ENCODE data around the gene ARHGDIB. TPM values are rescaled to one million over a fixed set of nuclear protein-coding genes. Genes with fewer than 3 reads are reported as not detected.

ARHGDIB gene
- total and polyA plus RNA-seq, 8 donors = 13.4 to 127 (median 72.7) TPM

DNA sequence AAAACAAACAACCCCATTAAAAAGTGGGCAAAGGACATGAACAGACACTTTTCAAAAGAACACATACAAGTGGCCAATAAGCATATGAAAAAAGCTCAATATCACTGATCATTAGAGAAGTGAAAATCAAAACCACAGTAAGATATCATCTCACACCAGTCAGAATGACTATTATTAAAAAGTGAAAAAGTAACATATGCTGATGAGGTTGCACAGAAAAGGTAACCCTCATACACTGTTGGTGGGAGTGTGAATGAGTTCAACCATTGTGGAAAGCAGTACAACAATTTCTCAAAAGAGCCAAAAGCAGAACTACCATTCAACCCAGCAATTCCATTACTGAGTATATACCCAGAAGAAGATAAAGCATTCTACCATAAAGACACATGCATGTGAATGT lies 29.7 kb upstream of the ARHGDIB start:
- Histone ChIP-seq H3K4me1 (no peaks in the 10 kb centered on the region), H3K9me3 (no peaks in the 10 kb centered on the region), H3K27ac (no peak overlapping the region), H3K27me3 (no peaks in the 10 kb centered on the region), H3K36me3 (no peaks in the 10 kb centered on the region), H3K4me3 (no peak overlapping the region)
- TF ChIP-seq POLR2A (IDR thresholded peaks at IDR 0.05) = no peak
- DNase-seq = no peak
- intact Hi-C loops (cut with DNase I; ENCODE audit: low total_unique reads) = no loop called here

DNA sequence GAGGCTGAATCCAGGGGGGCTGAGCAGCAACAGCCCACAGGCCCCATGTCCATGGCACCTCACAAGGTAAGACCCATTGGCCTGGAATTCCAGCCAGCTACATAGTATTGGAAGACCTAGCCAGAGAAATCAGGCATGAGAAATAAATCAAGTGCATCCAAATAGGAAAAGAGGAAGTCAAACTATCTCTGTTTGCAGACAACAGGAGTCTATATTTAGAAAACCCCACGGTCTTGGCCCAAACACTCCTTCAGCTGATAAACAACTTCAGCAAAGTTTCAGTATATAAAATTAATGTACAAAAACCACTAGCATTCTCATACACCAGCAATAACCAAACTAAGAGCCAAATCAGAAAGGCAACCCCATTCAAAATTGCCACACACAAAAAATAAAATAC lies 28.4 kb upstream of the ARHGDIB start:
- intact Hi-C loops (cut with DNase I; ENCODE audit: low total_unique reads) = no loop called here
- Histone ChIP-seq H3K4me1 (no peaks in the 10 kb centered on the region), H3K9me3 (no peaks in the 10 kb centered on the region), H3K27ac (no peak overlapping the region), H3K36me3 (no peaks in the 10 kb centered on the region), H3K4me3 (no peak overlapping the region), H3K27me3 (no peaks in the 10 kb centered on the region)
- no peak for TF ChIP-seq POLR2AphosphoS5 (IDR thresholded peaks at IDR 0.05)
- no peak for TF ChIP-seq EP300 (IDR thresholded peaks at IDR 0.05)
- TF ChIP-seq, protein P1, sequence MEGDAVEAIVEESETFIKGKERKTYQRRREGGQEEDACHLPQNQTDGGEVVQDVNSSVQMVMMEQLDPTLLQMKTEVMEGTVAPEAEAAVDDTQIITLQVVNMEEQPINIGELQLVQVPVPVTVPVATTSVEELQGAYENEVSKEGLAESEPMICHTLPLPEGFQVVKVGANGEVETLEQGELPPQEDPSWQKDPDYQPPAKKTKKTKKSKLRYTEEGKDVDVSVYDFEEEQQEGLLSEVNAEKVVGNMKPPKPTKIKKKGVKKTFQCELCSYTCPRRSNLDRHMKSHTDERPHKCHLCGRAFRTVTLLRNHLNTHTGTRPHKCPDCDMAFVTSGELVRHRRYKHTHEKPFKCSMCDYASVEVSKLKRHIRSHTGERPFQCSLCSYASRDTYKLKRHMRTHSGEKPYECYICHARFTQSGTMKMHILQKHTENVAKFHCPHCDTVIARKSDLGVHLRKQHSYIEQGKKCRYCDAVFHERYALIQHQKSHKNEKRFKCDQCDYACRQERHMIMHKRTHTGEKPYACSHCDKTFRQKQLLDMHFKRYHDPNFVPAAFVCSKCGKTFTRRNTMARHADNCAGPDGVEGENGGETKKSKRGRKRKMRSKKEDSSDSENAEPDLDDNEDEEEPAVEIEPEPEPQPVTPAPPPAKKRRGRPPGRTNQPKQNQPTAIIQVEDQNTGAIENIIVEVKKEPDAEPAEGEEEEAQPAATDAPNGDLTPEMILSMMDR (IDR thresholded peaks at IDR 0.05) = no peak
- TF ChIP-seq POLR2A (IDR thresholded peaks at IDR 0.05) = no peak
- DNase-seq = no peak
- WGBS, 5 donors = 27 to 50% (median 45%) methylated on average over 1 of the region's 1 CpG

DNA sequence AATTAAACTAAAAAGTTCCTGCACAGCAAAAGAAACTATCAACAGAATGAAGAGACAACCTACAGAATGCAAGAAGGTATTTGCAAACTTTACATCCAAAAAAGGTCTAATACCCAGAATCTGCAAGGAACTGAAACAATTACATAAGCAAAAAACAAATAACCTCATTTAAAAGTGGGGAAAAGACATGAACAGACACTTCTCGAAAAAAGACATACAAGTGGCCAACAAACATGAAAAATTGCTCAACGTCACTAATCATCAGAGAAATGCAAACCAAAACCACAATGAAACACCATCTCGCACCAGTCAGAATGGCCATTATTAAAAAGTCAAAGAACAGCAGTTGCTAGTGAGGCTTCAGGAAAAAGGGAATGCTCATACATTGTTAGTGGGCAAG lies 26.6 kb upstream of the ARHGDIB start:
- DNase-seq = no peak
- no peaks in the 10 kb centered on the region for H3K9me3 ChIP-seq
- H3K27me3 ChIP-seq = no peaks in the 10 kb centered on the region
- TF ChIP-seq POLR2AphosphoS5 (IDR thresholded peaks at IDR 0.05) (no peak), EP300 (IDR thresholded peaks at IDR 0.05) (no peak), POLR2A (IDR thresholded peaks at IDR 0.05) (no peak)
- TF ChIP-seq, protein P1 (IDR thresholded peaks at IDR 0.05) = no peak
- no peak overlapping the region for H3K4me3 ChIP-seq
- intact Hi-C loops (cut with DNase I; ENCODE audit: low total_unique reads) = no loop called here
- H3K4me1 ChIP-seq = peaks cover 0 to 4% (median 0%) of the 10 kb centered on the region in 4 donors
- 73 to 92% (median 91%) methylated on average over 3 of the region's 3 CpGs for WGBS, 5 donors
- no peak overlapping the region for H3K27ac ChIP-seq
- no peaks in the 10 kb centered on the region for H3K36me3 ChIP-seq

DNA sequence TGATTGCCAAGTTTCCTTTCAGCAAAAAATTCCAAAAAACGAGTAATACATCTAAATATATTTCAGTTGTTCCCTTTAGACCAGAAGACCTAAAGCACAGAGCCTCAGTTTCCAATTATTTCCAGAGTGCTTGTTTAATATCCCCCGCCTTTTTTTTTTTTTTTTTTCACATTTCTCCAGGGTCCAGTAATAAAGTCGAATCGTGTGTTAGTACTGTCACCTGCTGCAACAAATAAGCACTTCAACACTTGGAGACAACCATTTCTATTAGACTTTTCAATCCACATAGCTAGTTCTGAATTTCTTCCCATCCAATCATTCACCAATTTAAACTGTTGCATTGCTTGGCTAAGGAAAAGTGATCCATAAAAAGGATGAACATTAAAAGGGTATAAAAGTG lies 25.0 kb upstream of the ARHGDIB start:
- TF ChIP-seq POLR2AphosphoS5 (IDR thresholded peaks at IDR 0.05) (no peak), POLR2A (IDR thresholded peaks at IDR 0.05) (no peak), EP300 (IDR thresholded peaks at IDR 0.05) (no peak)
- TF ChIP-seq, protein P1 (IDR thresholded peaks at IDR 0.05) = no peak
- peaks cover 0 to 6% (median 0%) of the 10 kb centered on the region in 4 donors for H3K4me1 ChIP-seq
- whole genome bisulfite sequencing, 5 donors = 73 to 80% (median 73%) methylated on average over 4 of the region's 4 CpGs
- H3K27me3 ChIP-seq = no peaks in the 10 kb centered on the region
- H3K9me3 ChIP-seq = no peaks in the 10 kb centered on the region
- H3K4me3 ChIP-seq = no peak overlapping the region
- intact Hi-C loops (cut with DNase I; ENCODE audit: low total_unique reads) = no loop called here
- H3K27ac ChIP-seq = no peak overlapping the region
- DNase-seq = no peak
- H3K36me3 ChIP-seq = no peaks in the 10 kb centered on the region

DNA sequence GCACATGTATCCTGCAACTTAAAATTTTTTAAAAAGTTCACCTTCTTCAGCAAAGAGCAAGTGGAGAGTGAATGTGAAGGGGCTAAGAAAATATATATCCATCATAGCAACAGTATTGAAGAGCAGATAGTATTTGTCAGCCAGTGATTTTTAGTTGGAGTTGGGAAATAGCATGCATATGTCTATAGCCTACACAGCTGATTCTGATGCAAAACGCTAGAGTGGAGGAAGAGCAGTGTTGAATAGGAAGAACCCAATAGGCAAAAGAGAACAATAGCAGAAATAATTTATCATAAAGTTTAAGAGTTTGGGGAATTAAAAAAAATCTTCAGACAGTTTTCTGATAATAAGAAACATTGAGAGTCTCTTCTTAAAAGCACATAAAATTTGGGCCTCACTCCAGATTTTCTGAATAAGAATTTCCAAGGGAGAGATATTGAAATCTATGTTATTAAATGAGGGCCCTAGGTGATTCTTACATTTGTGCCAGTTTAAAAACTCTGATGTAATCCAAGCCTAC lies 23.4 kb upstream of the ARHGDIB start:
- Histone ChIP-seq H3K4me3 (no peak overlapping the region), H3K9me3 (no peaks in the 10 kb centered on the region), H3K27ac (no peak overlapping the region), H3K36me3 (no peaks in the 10 kb centered on the region), H3K4me1 (peaks cover 0 to 6% (median 0%) of the 10 kb centered on the region in 4 donors), H3K27me3 (no peaks in the 10 kb centered on the region)
- intact Hi-C loops (cut with DNase I; ENCODE audit: low total_unique reads) = no loop called here
- no peak for TF ChIP-seq POLR2AphosphoS5 (IDR thresholded peaks at IDR 0.05)
- TF ChIP-seq, protein P1 (IDR thresholded peaks at IDR 0.05) = no peak
- TF ChIP-seq EP300 (IDR thresholded peaks at IDR 0.05) = no peak
- TF ChIP-seq POLR2A (IDR thresholded peaks at IDR 0.05) = no peak
- no peak for DNase-seq
- 77 to 91% (median 83%) methylated on average over 1 of the region's 1 CpG for WGBS, 5 donors

Measured in stomach (tissue), 9 donors.